GM18951 (cell line): ENCODE results near the gene TMTC1.
"Not testable (repeated sequence)": the region's sequence is repeated elsewhere in the genome, so short reads cannot be mapped to it uniquely, and the experiment has no call there.

Experiments
- POLR2A ChIP-seq: IDR thresholded peaks from 4 replicates; pipeline ENCODE4 v1.6.1; 2011; ENCODE audit warnings: mild to moderate bottlenecking; ENCODE audit not compliant: insufficient read length, insufficient read depth; ENCODE audit errors: extremely low read depth
- in situ Hi-C: fragments of 300-500 bp; cut with MboI; formaldehyde crosslinking; loops from one replicate; pipeline ENCODE4 v1.12.0; 2022; ENCODE audit warnings: low sequenced_read_pairs, mixed read lengths, inconsistent platforms; ENCODE audit not compliant: unreplicated experiment

Gene TMTC1

GRCh38 chr12:29783773-29784666 lies at the start of gene TMTC1:
Gene TMTC1, minus strand, starts transcription at chr12:29783942. Its CDS starts 191 bp downstream, at chr12:29783751.
- in situ Hi-C loops, result no loop called here
- TF ChIP-seq POLR2A, result peak; percentile 56

GRCh38 chr12:29831173-29831572 lies 47.4 kb upstream of the TMTC1 start:
- TF ChIP-seq POLR2A, result no peak
- in situ Hi-C loops, result no loop called here

- in situ Hi-C loops, result no loop called here
- no peak for TF ChIP-seq POLR2A
Measured at GRCh38 chr12:29830391-29830790, 46.6 kb upstream of the TMTC1 start.

DNA sequence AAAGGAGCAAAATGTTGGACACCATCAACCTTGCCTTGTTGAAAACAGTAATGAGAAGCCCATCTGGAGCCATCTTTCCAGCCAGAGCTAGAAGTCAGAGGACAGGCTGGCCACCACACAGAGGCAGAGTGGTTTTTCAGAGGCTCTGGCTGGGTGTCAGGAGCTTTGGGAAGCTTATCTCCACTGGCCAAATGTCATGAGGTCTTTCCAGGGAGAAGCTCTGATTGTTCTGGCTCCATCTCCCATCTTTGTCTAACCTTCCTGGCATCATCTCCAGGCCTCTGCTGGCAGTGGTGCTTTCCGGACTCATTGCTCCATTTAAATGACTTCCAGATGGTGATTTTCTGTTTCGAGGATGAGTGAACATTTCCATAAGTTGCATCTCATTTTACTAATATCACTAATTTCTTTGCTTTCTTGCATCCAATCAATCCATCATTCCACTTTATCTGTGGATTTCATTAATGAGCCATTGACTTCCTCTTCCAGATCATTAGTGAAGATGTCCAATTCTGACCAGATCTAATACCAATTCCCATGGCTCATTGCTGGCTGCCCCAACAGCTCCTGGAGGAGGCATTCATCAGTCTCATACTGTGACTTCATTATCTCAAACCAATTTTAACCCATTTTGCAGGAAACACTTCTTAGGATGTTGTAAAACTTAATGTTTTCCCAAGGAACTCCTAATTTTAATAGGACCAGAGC lies 35.3 kb upstream of the TMTC1 start:
- TF ChIP-seq POLR2A, result no peak
- in situ Hi-C loops, result no loop called here

DNA sequence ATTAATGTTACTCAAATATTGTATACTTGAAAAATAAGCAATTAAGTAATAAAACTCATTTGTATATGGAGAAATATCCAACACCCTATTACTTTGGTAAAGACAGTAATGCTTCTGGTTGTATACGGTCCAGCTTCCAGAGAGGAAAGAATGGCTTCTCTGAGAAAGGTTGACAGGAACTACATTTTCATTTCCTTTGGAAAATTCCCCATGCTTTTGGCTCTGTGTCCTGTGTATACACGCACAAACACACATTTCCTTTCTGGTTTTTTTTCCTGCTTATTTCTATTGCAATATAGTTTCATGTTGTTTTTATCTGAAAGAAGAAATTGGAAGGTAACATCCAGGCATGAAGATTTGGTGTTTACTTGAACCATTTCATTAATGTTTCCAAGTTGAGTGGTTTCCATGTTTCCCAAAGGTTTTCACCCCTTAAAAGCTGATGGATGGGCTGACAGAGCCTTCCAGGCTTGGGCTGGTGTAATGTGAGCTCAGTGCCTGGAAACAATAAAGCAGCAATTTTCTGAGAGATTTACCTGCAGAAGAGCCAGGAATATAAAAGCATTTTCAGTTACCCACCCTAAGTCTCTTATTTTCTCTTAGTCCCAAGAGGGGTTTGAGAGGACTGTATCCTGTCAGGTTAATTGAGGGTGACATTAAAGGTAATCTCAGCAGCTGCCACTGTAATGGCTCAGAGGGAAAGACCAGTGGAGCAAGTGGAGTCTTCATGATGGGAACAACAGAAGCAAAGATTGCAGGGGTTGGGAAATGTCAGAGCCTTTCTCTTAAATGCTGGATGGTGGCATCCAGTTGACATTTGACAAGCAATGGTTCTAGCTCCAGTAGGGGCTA lies 33.4 kb upstream of the TMTC1 start:
- in situ Hi-C loops, result no loop called here

DNA sequence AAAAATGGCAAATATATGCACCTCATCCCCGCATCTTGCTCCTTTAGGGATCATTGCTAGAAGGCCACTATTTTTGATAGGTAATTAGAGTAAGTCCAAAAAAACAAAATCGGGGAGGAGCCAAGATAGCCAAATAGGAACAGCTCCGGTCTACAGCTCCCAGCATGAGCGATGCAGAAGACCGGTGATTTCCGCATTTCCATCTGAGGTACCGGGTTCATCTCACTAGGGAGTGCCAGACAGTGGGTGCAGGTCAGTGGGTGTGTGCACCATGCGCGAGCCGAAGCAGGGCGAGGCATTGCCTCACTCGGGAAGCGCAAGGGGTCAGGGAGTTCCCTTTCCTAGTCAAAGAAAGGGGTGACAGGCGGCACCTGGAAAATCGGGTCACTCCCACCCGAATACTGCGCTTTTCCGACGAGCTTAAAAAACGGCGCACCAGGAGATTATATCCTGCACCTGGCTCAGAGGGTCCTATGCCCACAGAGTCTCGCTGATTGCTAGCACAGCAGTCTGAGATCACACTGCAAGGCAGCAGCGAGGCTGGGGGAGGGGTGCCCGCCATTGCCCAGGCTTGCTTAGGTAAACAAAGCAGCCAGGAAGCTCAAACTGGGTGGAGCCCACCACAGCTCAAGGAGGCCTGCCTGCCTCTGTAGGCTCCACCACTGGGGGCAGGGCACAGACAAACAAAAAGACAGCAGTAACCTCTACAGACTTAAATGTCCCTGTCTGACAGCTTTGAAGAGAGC lies 26.0 kb upstream of the TMTC1 start:
- in situ Hi-C loops, result not testable (repeated sequence)

More for the DNA sequence above, 33.4 kb upstream of the TMTC1 start:
- no peak for TF ChIP-seq POLR2A

DNA sequence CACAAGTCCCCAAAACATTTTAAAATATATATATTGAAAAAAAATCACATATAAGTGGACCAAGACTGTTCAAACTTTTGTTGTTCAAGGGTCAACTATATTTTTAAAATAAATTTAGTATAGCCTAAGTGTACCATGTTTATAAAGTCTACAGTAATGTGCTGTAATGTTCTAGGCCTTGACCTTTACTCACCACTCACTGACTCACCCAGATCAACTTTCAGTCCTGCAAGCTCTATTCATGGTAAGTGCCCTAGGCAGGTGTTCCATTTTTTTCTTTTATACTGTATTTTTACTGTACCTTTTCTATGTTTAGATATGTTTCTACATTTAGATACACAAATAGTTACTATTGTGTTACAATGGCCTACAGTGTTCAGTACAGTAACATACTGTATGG lies 23.4 kb upstream of the TMTC1 start:
- in situ Hi-C loops, result no loop called here
- no peak for TF ChIP-seq POLR2A

DNA sequence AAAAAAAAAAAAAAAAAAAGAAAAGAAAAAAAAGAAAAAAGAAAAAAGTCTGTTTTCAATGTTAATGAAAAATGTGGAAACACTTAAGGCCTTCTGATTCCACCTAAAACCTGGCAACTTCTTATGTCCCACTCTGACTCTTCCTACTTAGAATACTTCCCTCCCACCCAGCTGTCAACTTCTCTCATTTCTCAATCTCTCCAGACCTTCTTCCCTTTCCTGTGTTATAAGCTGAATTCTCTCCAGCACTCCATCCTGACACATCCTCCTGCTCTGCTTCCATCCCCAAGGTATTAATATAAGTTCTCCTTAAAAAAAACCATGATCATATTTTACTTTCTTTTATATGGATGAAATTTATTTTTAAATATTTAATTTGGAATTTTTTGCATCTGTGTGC lies 20.3 kb upstream of the TMTC1 start:
- TF ChIP-seq POLR2A, result no peak
- in situ Hi-C loops, result no loop called here

GRCh38 chr12:29799591-29799990 lies 15.8 kb upstream of the TMTC1 start:
- no peak for TF ChIP-seq POLR2A
- in situ Hi-C loops, result no loop called here

- in situ Hi-C loops, result no loop called here
- no peak for TF ChIP-seq POLR2A
Measured at GRCh38 chr12:29797565-29798355, 14.0 kb upstream of the TMTC1 start.

- in situ Hi-C loops, result no loop called here
- TF ChIP-seq POLR2A, result no peak
Measured at GRCh38 chr12:29796823-29797263, 13.1 kb upstream of the TMTC1 start.

DNA sequence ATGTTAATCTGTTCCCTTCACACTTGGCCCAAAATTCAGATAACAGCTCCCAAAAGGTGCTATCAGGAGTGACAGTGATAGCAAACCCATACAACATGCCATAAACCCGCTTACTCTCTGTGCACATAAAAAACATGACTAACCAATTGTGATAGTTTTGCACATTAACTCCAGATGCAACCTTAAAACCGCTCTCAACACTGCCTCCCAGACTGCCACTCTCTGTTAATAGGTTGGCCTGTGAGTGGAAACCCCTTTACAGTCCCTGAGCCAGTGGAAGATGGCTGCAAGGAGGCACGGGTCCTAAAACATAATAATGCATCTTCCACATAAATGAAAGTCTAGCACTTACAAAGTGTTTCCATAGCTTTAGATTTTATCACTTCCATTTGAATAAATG lies 12.0 kb upstream of the TMTC1 start:
- TF ChIP-seq POLR2A, result no peak
- in situ Hi-C loops, result no loop called here
